HepG2 (cell line): ENCODE measurements around the gene ACAD8.

ENCODE experiments used
- ATF6 ChIP-seq: sonication (generic); formaldehyde crosslinking; conservative IDR thresholded peaks from 2 replicates; pipeline ENCODE4 v1.4.0; 2020; ENCODE audit warnings: missing genetic modification reagents
- KDM5A ChIP-seq: fragments of 200-600 bp; sonication (generic); IDR thresholded peaks from 2 replicates; pipeline ENCODE4 v1.7.0; 2018; ENCODE audit warnings: antibody characterized with exemption, mild to moderate bottlenecking, low read length, borderline replicate concordance
- RFX5 ChIP-seq: IDR thresholded peaks from 2 replicates; pipeline ENCODE4 v1.6.1; 2011; ENCODE audit warnings: low read depth, low read length, improper control_type of control experiment
- SP2 ChIP-seq: sonication (generic); formaldehyde crosslinking; IDR thresholded peaks from 2 replicates; pipeline ENCODE4 v1.5.1; 2020; ENCODE audit warnings: mild to moderate bottlenecking, missing genetic modification reagents
- SRSF9 ChIP-seq: fragments of 200-400 bp; formaldehyde crosslinking; IDR thresholded peaks from 2 replicates; pipeline ENCODE4 v1.6.1; 2018; ENCODE audit warnings: borderline replicate concordance, mild to moderate bottlenecking, low read depth, low read length; ENCODE audit not compliant: insufficient read depth, poor library complexity, severe bottlenecking
- ZNF879 ChIP-seq: sonication (generic); formaldehyde crosslinking; IDR thresholded peaks from 2 replicates; pipeline ENCODE4 v1.8.1; 2023; ENCODE audit warnings: missing genetic modification reagents
- TF ChIP-seq, protein P1 (sequence below): sonication (generic); formaldehyde crosslinking; IDR thresholded peaks from 2 replicates; pipeline ENCODE4 v1.8.1; 2023; ENCODE audit warnings: missing genetic modification reagents, inconsistent platforms, borderline replicate concordance

DNA sequence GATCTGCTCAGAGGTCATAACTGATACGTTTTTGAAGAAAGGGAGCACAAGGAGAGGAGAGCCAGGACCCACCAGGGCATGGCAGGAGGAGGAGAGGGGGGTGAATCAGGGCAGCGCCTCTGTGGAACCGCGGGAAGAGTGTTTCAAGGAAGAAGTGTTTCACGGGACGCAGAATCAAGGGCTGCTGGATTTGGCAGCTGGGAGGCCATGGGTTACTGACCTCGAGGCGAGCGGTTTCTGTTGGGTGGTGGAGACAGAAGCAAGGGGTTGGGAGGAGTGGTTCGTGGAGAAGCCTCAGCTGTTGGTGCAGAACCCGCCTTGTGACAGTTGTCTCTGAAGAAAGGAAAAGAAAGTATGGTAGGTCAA lies 15.8 kb upstream of the ACAD8 start:
- TF ChIP-seq ZNF879: no peak
- TF ChIP-seq, protein P1, sequence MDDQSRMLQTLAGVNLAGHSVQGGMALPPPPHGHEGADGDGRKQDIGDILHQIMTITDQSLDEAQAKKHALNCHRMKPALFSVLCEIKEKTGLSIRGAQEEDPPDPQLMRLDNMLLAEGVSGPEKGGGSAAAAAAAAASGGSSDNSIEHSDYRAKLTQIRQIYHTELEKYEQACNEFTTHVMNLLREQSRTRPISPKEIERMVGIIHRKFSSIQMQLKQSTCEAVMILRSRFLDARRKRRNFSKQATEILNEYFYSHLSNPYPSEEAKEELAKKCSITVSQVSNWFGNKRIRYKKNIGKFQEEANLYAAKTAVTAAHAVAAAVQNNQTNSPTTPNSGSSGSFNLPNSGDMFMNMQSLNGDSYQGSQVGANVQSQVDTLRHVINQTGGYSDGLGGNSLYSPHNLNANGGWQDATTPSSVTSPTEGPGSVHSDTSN (CRISPR knock-in tag): no peak
- no peak for TF ChIP-seq SP2 (CRISPR knock-in tag)
- TF ChIP-seq SRSF9: no peak
- no peak for TF ChIP-seq KDM5A
- no peak for TF ChIP-seq ATF6 (CRISPR knock-in tag)
- TF ChIP-seq RFX5: no peak
